NCI-H526 treated with DMSO at 0.1 percent for 48 hours (cell line): Measurements from ENCODE around the gene CD40LG.

Experiments used
- DNase-seq: peaks from one replicate; lab custom pipeline; 2025; lab: John Stamatoyannopoulos, UW

The CD40LG gene

DNA sequence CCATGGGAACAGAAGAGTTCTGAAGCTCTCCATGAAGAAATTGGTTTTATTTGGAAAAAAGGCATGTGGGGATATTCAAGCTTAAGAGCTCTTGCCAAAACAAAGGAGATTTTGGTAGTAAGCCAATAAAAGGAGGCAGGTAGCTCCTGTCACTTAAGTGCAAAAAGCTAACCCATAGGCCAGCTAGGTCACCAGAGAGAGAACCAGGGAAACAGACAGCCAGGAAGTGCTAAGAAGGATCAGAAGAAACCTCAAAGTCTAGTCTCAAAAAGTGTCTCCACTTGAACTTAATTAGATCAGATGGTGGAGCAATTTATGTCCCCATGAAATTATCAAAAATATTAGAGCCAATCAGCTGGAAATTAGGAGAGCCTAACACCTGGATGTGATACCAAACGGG is 49.2 kb downstream of the CD40LG start:
- no peak for DNase-seq

DNA sequence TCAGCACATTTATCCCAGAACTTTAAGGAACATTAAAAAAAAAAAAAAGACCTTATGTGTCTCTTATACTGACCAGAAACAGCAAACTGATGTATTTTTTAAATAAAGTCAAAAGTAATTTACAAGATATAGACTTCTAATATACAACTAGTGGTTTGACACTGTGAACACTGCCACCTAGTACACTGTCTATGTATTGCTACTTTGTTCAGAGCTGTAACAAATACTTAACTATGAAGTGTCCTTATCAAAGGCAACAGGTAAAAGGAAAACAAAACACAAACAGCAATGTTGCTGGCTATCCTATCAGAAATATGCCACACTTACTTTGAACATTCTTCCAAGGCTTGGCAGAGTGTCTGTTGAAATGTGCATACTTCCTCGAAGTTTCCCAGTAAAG is 60.4 kb downstream of the CD40LG start:
- peak; percentile 12 for DNase-seq
